Left lobe of liver (tissue), 2 donors: ENCODE data around the gene RNF13. TPM values are rescaled to one million over a fixed set of nuclear protein-coding genes. Genes with fewer than 3 reads are reported as not detected.
"Not testable (repeated sequence)": the region's sequence is repeated elsewhere in the genome, so short reads cannot be mapped to it uniquely, and the experiment has no call there.

ENCODE experiments used
- ATAC-seq: fragments of 200-7000 bp; cut with Tn5 transposase; one replicate; pipeline ENCODE4 v1.9.1; 2020; ENCODE audit warnings: mild to moderate bottlenecking, moderate library complexity
- DNase-seq: peaks from one replicate; pipeline ENCODE4 v3.0.0-alpha.2; 2020; ENCODE audit warnings: low spot score
- total RNA-seq: library from RNA; stranded (reverse); gene quantifications from one replicate; pipeline ENCODE4 v1.2.1, GENCODE V29; 2021
- donor health status: DM: no; HTN: no; CAD: no; lungs with moderate emphysema.
- donor health status: DM: no; HTN: yes; CAD: no.

RNF13 gene
- total RNA-seq, 1 donor from 2014 or later, result 36.7 TPM

GRCh38 chr3:149838491-149838890 lies 25.5 kb downstream of the RNF13 start:
- DNase-seq, ATAC-seq: not testable (repeated sequence)

- DNase-seq, ATAC-seq: not testable (repeated sequence)
Measured at GRCh38 chr3:149839469-149839868, 26.5 kb downstream of the RNF13 start.

DNA sequence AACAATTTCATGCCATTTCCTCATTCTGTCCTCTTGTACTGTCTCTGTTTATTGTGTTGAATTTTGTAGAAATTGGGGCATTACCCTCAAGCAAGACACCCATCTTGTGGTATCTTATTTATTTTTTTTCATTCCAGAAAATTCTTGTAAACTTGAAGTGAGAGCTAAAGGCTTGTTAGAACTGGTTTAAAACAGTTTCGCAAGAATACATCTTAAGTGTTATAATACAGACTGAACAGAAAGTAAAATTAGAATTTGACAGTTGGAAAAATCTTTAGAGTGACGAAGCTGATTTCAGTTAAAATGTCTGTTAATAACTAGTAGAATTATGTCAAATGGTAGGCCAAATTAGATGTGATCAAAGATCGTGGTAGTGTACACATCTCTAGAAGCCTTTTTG lies 26.9 kb downstream of the RNF13 start:
- ATAC-seq (no peak), DNase-seq (no peak)

GRCh38 chr3:149843502-149843901 lies 30.5 kb downstream of the RNF13 start:
- DNase-seq, result no peak
- peak; percentile 88 for ATAC-seq

GRCh38 chr3:149844091-149844490 lies 31.1 kb downstream of the RNF13 start:
- no peak for ATAC-seq
- no peak for DNase-seq

- DNase-seq, result no peak
- peak; percentile 67 for ATAC-seq
Measured at GRCh38 chr3:149845570-149846244, 32.7 kb downstream of the RNF13 start.

- ATAC-seq (no peak), DNase-seq (no peak)
Measured at GRCh38 chr3:149848238-149848637, 35.2 kb downstream of the RNF13 start.

- ATAC-seq (no peak), DNase-seq (no peak)
Measured at GRCh38 chr3:149848688-149849087, 35.7 kb downstream of the RNF13 start.

GRCh38 chr3:149850787-149851584 lies 38.0 kb downstream of the RNF13 start:
- no peak for DNase-seq
- ATAC-seq, result no peak

DNA sequence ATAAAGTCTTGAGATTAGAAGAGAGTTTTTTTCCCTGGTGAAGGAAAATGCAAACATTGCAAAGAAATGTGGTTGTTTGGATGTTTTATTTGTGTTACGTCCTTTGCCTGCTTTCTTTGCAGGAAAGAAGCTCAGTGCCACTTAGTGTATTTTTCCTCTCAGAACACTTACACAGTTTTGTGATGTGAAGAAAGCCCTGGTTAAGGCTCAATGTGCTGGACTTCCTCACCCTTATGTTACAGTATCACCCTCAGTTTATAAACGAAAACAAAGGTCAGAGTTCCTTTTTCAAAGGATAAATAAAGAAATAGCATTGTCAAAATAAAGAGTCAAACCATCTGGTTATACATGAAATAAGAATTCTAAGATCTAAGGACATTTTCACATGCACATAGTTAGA lies 45.9 kb downstream of the RNF13 start:
- no peak for ATAC-seq
- DNase-seq, result no peak

DNA sequence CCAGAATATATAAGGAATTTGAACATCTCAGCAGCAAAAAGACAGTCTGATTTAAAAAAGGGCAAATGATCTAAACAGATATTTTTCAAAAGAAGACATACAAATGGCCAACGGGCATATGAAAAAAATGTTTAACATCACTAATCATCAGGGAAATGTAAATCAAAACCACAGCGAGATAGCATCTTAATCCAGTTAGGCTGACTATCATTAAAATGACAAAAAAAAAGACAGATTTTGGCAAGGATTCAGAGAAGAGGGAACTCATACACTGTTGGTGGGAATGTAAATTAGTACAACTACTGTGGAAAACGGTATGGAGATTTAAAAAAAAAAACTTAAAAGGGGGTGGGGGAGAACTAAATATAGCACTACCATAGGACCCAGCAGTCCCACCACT lies 47.9 kb downstream of the RNF13 start:
- DNase-seq (no peak), ATAC-seq (no peak)

DNA sequence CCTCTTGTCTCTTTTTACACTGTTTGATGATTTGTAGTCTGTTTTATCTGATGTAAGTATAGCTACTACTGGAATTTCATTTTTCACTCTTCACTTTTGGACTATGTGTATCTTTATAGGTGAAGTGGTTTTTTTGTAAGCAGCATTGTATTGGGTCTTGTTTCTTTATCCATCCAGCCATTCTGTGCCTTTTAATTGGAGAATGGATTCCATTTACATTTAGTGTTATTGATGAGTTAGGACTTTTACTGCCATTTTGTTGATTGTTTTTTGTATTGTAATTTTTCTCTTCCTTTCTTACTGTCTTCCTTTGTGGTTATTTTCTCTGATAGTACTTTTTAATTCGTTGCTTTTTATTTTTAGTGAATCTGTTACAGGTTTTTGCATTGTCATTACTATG lies 54.5 kb downstream of the RNF13 start:
- DNase-seq (no peak), ATAC-seq (no peak)

DNA sequence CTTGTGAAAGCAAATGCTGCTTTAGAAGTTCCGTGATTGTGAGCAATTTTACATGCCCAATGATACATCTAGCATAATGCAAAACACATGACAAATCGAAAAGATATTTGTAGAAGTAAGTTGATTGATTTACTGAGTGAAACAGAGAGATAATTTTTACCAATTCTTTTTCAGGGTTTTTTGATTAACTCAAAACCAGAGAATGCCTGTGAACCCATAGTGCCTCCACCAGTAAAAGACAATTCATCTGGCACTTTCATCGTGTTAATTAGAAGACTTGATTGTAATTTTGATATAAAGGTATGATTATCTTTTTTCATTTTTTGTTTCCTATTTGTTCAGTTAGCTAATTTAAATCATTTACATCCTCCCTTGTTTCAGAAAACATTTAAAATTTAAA lies 58.8 kb downstream of the RNF13 start:
- no peak for ATAC-seq
- DNase-seq, result no peak

GRCh38 chr3:149872589-149872988 lies 59.6 kb downstream of the RNF13 start:
- no peak for ATAC-seq

GRCh38 chr3:149877668-149878067 lies 64.7 kb downstream of the RNF13 start:
- DNase-seq (no peak), ATAC-seq (no peak)

More at GRCh38 chr3:149872589-149872988, 59.6 kb downstream of the RNF13 start:
- DNase-seq, result no peak

DNA sequence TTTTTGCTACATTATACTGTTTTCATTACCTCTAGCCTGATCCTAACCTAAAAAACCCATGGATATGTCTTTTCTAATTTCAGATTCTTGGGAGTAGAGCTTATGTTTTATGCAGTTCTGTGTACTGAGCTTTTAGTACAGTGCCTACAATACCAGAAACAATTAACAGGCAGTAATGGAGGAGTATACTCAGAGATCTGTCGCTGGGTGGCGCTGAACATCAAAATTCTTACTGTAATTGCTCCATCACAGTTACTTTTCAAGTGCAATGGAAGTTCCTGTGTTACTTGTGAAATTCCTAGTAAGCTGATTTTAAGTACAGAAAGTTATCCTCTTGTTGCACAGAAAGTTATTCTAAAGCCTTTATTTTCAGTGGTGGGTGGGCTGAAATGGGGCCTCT lies 66.9 kb downstream of the RNF13 start:
- no peak for DNase-seq
- peak; percentile 74 for ATAC-seq

GRCh38 chr3:149881879-149882278 lies 68.9 kb downstream of the RNF13 start:
- ATAC-seq, result no peak

DNA sequence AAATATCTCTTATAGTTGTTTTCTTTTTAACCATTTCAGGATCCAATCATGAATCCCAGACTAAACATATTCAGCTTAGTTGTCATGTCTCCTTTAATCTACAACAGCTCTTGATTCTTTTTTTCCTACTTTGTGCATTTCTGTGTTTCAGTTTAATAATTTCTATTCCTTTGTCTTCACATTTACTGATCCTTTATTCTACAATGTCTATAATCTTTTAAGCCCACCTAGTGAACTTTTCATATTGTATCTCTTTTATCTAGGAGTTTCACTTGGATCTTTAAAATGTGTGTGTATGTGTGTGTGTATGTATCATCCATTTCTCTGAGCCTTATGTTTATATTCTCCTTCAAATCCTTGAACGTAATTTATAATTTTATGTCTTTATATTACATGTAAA lies 70.1 kb downstream of the RNF13 start:
- DNase-seq, result no peak

More at GRCh38 chr3:149881879-149882278, 68.9 kb downstream of the RNF13 start:
- DNase-seq, result no peak

GRCh38 chr3:149883860-149884259 lies 70.8 kb downstream of the RNF13 start:
- DNase-seq, ATAC-seq: not testable (repeated sequence)

More for the DNA sequence above, 70.1 kb downstream of the RNF13 start:
- no peak for ATAC-seq

DNA sequence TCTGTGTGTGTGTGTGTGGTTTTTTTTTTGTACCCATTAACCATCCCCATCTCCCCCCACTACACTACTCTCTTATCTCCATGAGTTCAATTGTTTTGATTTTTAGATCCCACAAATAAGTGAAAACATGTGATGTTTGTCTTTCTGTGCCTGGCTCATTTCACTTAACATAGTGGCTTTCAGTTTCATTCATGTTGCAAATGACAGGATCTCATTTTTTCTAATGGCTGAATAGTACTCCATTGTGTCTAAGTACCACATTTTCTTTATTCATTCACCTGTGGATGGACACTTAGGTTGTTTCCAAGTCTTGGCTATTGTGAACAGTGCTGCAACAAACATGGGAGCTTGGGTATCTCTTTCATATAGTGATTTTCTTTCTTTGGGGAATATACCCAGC lies 71.8 kb downstream of the RNF13 start:
- DNase-seq, ATAC-seq: not testable (repeated sequence)

GRCh38 chr3:149886957-149887356 lies 73.9 kb downstream of the RNF13 start:
- ATAC-seq, result no peak
- DNase-seq, result no peak

DNA sequence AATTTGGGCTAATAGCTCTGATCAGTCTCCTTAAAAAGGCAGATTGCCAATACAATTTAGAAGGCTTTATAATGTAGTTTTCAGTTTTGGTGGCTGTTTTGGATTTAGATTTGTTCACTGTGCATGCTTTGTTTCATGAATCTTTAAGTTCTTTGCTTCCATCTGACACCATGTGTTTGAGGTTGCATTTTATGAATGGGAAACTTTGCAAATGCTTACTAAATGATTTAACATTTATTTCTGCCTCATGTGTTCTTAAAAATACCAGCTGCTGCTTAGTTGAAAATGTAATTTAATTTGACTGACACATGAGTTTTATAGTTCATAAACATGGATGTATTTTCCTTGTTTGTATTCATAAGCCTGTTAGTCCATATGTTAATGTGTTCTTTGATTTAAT lies 78.6 kb downstream of the RNF13 start:
- no peak for DNase-seq
- ATAC-seq, result no peak
